WTC11 (cell line): ENCODE results near the gene FUNDC2.

Experiments used
- E2F1 ChIP-seq: sonication (generic); formaldehyde crosslinking; IDR thresholded peaks from 2 replicates; pipeline ENCODE4 v1.8.0; 2022; ENCODE audit warnings: mild to moderate bottlenecking, missing genetic modification reagents
- GRHL2 ChIP-seq: fragments of 250-450 bp; sonication (Bioruptor Pico); IDR thresholded peaks from 2 replicates; pipeline ENCODE4 v1.8.0; 2022; ENCODE audit warnings: mild to moderate bottlenecking, moderate library complexity; ENCODE audit not compliant: insufficient replicate concordance, severe bottlenecking
- JUN ChIP-seq: sonication (generic); formaldehyde crosslinking; IDR thresholded peaks from 2 replicates; pipeline ENCODE4 v1.8.0; 2023; ENCODE audit warnings: mild to moderate bottlenecking, missing genetic modification reagents
- USF1 ChIP-seq: sonication (generic); formaldehyde crosslinking; IDR thresholded peaks from 2 replicates; pipeline ENCODE4 v1.8.0; 2022; ENCODE audit warnings: mild to moderate bottlenecking, missing genetic modification reagents

GRCh38 chrX:155070663-155070974 is 44.0 kb downstream of the FUNDC2 start:
- TF ChIP-seq E2F1 (CRISPR knock-in tag): no peak
- no peak for TF ChIP-seq GRHL2
- TF ChIP-seq JUN: no peak
- no peak for TF ChIP-seq USF1 (CRISPR knock-in tag)
